CD4-positive, alpha-beta T cell treated with Interferon alpha-2 for 1 hour (primary cell): Measurements from ENCODE around the gene TTLL8.

Experiments used
- DNase-seq, 2 donors: peaks; one replicate each; pipeline ENCODE4 v3.0.0-alpha.2; 2020 to 2022

The TTLL8 gene

GRCh38 chr22:50016988-50017700 lies 41.0 kb downstream of the TTLL8 start:
- peak in 1 of 2 donors; percentile 57 for DNase-seq

GRCh38 chr22:50016308-50016987 lies 41.6 kb downstream of the TTLL8 start:
- no peak for DNase-seq

GRCh38 chr22:50015451-50016307 lies 42.4 kb downstream of the TTLL8 start:
- no peak for DNase-seq

- peak in 1 of 2 donors; percentile 29 for DNase-seq
Observed at GRCh38 chr22:50014655-50015401, 43.3 kb downstream of the TTLL8 start.

GRCh38 chr22:50014053-50014501 lies 44.0 kb downstream of the TTLL8 start:
- DNase-seq, result no peak

- no peak for DNase-seq
Observed at GRCh38 chr22:50012211-50013181, 45.6 kb downstream of the TTLL8 start, which contains the start of gene IL17REL. Gene IL17REL (minus strand): TSS chr22:50012765. CDS start chr22:50012646, 119 bp downstream.

GRCh38 chr22:50011447-50012210 lies 46.5 kb downstream of the TTLL8 start:
- DNase-seq, result no peak

GRCh38 chr22:50010676-50011446 lies 47.2 kb downstream of the TTLL8 start:
- peak; percentile 74 to 79 for DNase-seq

GRCh38 chr22:50009765-50010675 lies 48.1 kb downstream of the TTLL8 start:
- no peak for DNase-seq

GRCh38 chr22:50009251-50009650 lies 48.8 kb downstream of the TTLL8 start:
- DNase-seq, result no peak

GRCh38 chr22:50008151-50009040 lies 49.7 kb downstream of the TTLL8 start:
- no peak for DNase-seq

GRCh38 chr22:50007057-50007511 lies 51.0 kb downstream of the TTLL8 start:
- DNase-seq, result no peak

- no peak for DNase-seq
Observed at GRCh38 chr22:50004918-50005317, 53.2 kb downstream of the TTLL8 start.

GRCh38 chr22:50002791-50003190 lies 55.3 kb downstream of the TTLL8 start:
- DNase-seq, result no peak

GRCh38 chr22:50001388-50002231 lies 56.5 kb downstream of the TTLL8 start:
- DNase-seq, result no peak
